H9 (cell line): Measurements from ENCODE around the gene RDH11. TPM values are rescaled to one million over a fixed set of nuclear protein-coding genes. Genes with fewer than 3 reads are reported as not detected.

ENCODE experiments used
- DNase-seq: peaks from one replicate; pipeline ENCODE4 v3.0.0-alpha.2; 2017
- H2AFZ ChIP-seq: one replicate; pipeline ENCODE4 v1.6.1; 2013; ENCODE audit warnings: mild to moderate bottlenecking, low read length, control low read depth, moderate library complexity
- H2AK5ac ChIP-seq: 2 replicates; pipeline ENCODE4 v1.6.1; 2013; ENCODE audit warnings: low read length, control low read depth, mixed read lengths; ENCODE audit not compliant: insufficient read length
- H2BK120ac ChIP-seq: one replicate; pipeline ENCODE4 v1.6.1; 2013; ENCODE audit warnings: low read depth, mild to moderate bottlenecking, low read length, control low read depth, inconsistent platforms; ENCODE audit not compliant: poor library complexity, severe bottlenecking
- H2BK12ac ChIP-seq: 2 replicates; pipeline ENCODE4 v1.6.1; 2013; ENCODE audit warnings: low read length, control low read depth, mixed read lengths, low read depth; ENCODE audit not compliant: insufficient read length
- H2BK15ac ChIP-seq: 2 replicates; pipeline ENCODE4 v1.6.1; 2013; ENCODE audit warnings: low read depth, low read length, control low read depth
- H2BK20ac ChIP-seq: one replicate; pipeline ENCODE4 v1.6.1; 2013; ENCODE audit warnings: low read depth, mild to moderate bottlenecking, low read length, control low read depth, inconsistent platforms; ENCODE audit not compliant: poor library complexity, severe bottlenecking
- H2BK5ac ChIP-seq: 2 replicates; pipeline ENCODE4 v1.6.1; 2013; ENCODE audit warnings: low read length, control low read depth, mixed read lengths; ENCODE audit not compliant: insufficient read length
- H3K14ac ChIP-seq: 2 replicates; pipeline ENCODE4 v1.6.1; 2013; ENCODE audit warnings: low read length, control low read depth; ENCODE audit not compliant: insufficient read depth
- H3K18ac ChIP-seq: 2 replicates; pipeline ENCODE4 v1.6.1; 2013; ENCODE audit warnings: low read depth, mild to moderate bottlenecking, mixed read lengths, low read length, control low read depth; ENCODE audit not compliant: insufficient read length
- H3K23ac ChIP-seq: 2 replicates; pipeline ENCODE4 v1.6.1; 2013; ENCODE audit warnings: low read length, control low read depth, mixed read lengths, low read depth; ENCODE audit not compliant: insufficient read length
- H3K23me2 ChIP-seq: 2 replicates; pipeline ENCODE4 v1.6.1; 2013; ENCODE audit warnings: low read depth, mild to moderate bottlenecking, mixed read lengths, low read length, control low read depth; ENCODE audit not compliant: insufficient read length, poor library complexity, severe bottlenecking
- H3K27ac ChIP-seq: 2 replicates; pipeline ENCODE4 v1.5.1; 2013; ENCODE audit warnings: low read length, control low read depth, mixed read lengths, low read depth; ENCODE audit not compliant: insufficient read length
- H3K27me3 ChIP-seq: 2 replicates; pipeline ENCODE4 v1.6.1; 2013; ENCODE audit warnings: low read length, control low read depth, inconsistent platforms; ENCODE audit not compliant: insufficient read depth
- H3K4ac ChIP-seq: 2 replicates; pipeline ENCODE4 v1.6.1; 2013; ENCODE audit warnings: low read depth, mild to moderate bottlenecking, control low read depth, inconsistent platforms, low read length, moderate library complexity
- H3K4me1 ChIP-seq: 2 replicates; pipeline ENCODE4 v1.6.1; 2013; ENCODE audit warnings: low read length, control low read depth, inconsistent platforms; ENCODE audit not compliant: insufficient read depth
- H3K4me2 ChIP-seq: 2 replicates; pipeline ENCODE4 v1.6.1; 2013; ENCODE audit warnings: low read length, control low read depth, mixed read lengths; ENCODE audit not compliant: insufficient read length, insufficient read depth
- H3K56ac ChIP-seq: 2 replicates; pipeline ENCODE4 v1.6.1; 2013; ENCODE audit warnings: low read depth, mild to moderate bottlenecking, mixed read lengths, low read length, control low read depth; ENCODE audit not compliant: insufficient read length
- H3K79me1 ChIP-seq: 2 replicates; pipeline ENCODE4 v1.6.1; 2013; ENCODE audit warnings: low read depth, mild to moderate bottlenecking, moderate library complexity, low read length, control low read depth, inconsistent platforms; ENCODE audit not compliant: insufficient read depth, poor library complexity, severe bottlenecking
- H3K79me2 ChIP-seq: 2 replicates; pipeline ENCODE4 v1.6.1; 2013; ENCODE audit warnings: low read length, control low read depth, inconsistent platforms; ENCODE audit not compliant: insufficient read depth
- H3K9ac ChIP-seq: 2 replicates; pipeline ENCODE4 v1.6.1; 2013; ENCODE audit warnings: low read length, control low read depth, mixed read lengths; ENCODE audit not compliant: insufficient read length; ENCODE audit errors: extremely low read depth
- H3K9me3 ChIP-seq: one replicate; pipeline ENCODE4 v1.6.1; 2013; ENCODE audit warnings: low read depth, low read length, inconsistent platforms; ENCODE audit not compliant: control insufficient read depth
- H3T11ph ChIP-seq: one replicate; pipeline ENCODE4 v1.6.1; 2013; ENCODE audit warnings: mild to moderate bottlenecking, low read length, control low read depth, inconsistent platforms
- H4K20me1 ChIP-seq: one replicate; pipeline ENCODE4 v1.6.1; 2013; ENCODE audit not compliant: control insufficient read depth, insufficient read length, insufficient read depth
- H4K5ac ChIP-seq: 2 replicates; pipeline ENCODE4 v1.6.1; 2013; ENCODE audit warnings: low read depth, mild to moderate bottlenecking, mixed read lengths, low read length, control low read depth; ENCODE audit not compliant: insufficient read length
- H4K8ac ChIP-seq: replicated peaks from 2 replicates; pipeline ENCODE4 v1.6.1; 2013; ENCODE audit warnings: low read length, control low read depth, mixed read lengths, low read depth; ENCODE audit not compliant: insufficient read length
- H4K91ac ChIP-seq: 2 replicates; pipeline ENCODE4 v1.6.1; 2013; ENCODE audit warnings: low read depth, mild to moderate bottlenecking, moderate library complexity, mixed read lengths, low read length, control low read depth; ENCODE audit not compliant: insufficient read length
- H3K27ac Mint-ChIP-seq, 3 experiments: 2 replicates in 2 of 3; 3 replicates in 1 of 3; pipeline ENCODE4 v1.8.0; 2020 to 2021; ENCODE audit warnings: mixed read lengths in 3 of 3, mild to moderate bottlenecking in 1 of 3, moderate library complexity in 1 of 3
- H3K27me3 Mint-ChIP-seq: 2 replicates; pipeline ENCODE4 v1.8.0; 2021; ENCODE audit warnings: low read depth, mild to moderate bottlenecking, moderate library complexity, mixed read lengths
- H3K36me3 Mint-ChIP-seq, 3 experiments: 2 replicates in 2 of 3; 3 replicates in 1 of 3; pipeline ENCODE4 v1.8.0; 2020 to 2021; ENCODE audit warnings: low read depth in 3 of 3, mixed read lengths in 3 of 3; ENCODE audit not compliant: insufficient read depth in 1 of 3
- H3K4me1 Mint-ChIP-seq, 2 experiments: 2 replicates each; pipeline ENCODE4 v1.8.0; 2020; ENCODE audit warnings: mixed read lengths in 2 of 2
- H3K4me3 Mint-ChIP-seq, 2 experiments: 2 replicates in 1 of 2; 3 replicates in 1 of 2; pipeline ENCODE4 v1.8.0; 2020 to 2021; ENCODE audit warnings: mild to moderate bottlenecking in 2 of 2, mixed read lengths in 2 of 2, moderate library complexity in 1 of 2
- H3K9me3 Mint-ChIP-seq, 2 experiments: 2 replicates in 1 of 2; 3 replicates in 1 of 2; pipeline ENCODE4 v1.8.0; 2020; ENCODE audit warnings: mild to moderate bottlenecking in 2 of 2, mixed read lengths in 2 of 2, moderate library complexity in 1 of 2
- CTCF ChIP-seq: fragments of 200-600 bp; sonication (generic); conservative IDR thresholded peaks from 3 replicates; pipeline ENCODE4 v1.8.0; 2021; ENCODE audit warnings: antibody characterized with exemption, mild to moderate bottlenecking
- WGBS: extraction: QIAGEN DNeasy Blood & Tissue Kit; methylation state at CpG from one replicate; pipeline ENCODE4 v1.1.7; 2013; ENCODE audit warnings: missing lambda C conversion rate, low lambda C conversion rate, mixed read lengths; ENCODE audit not compliant: insufficient read length; ENCODE audit errors: extremely low coverage; 5-methylcytosine and 5-hydroxymethylcytosine counted together
- total RNA-seq: library from RNA; stranded (reverse); gene quantifications from 2 replicates; pipeline ENCODE4 v1.2.1, GENCODE V29; 2021

Gene RDH11
- total RNA-seq, 1 experiment from 2014 or later, result 83.4 TPM

- Histone ChIP-seq H4K8ac (no peak overlapping the region), H2BK12ac (no peak overlapping the region), H3K27me3 (no peaks in the 10 kb centered on the region), H3K4me2 (no peak overlapping the region), H4K5ac (no peak overlapping the region), H3K9ac (no peak overlapping the region), H3K56ac (no peak overlapping the region), H3K18ac (no peak overlapping the region), H3K79me2 (peaks cover 3% of the 10 kb centered on the region; the same call in 1 of the 2 replicates), H2BK120ac (no peak overlapping the region), H3K4ac (no peak overlapping the region), H4K20me1 (no peaks in the 10 kb centered on the region), H2BK20ac (no peak overlapping the region), H3T11ph (no peak overlapping the region), H3K14ac (no peak overlapping the region), H3K23ac (no peak overlapping the region), H3K23me2 (no peaks in the 10 kb centered on the region), H2BK5ac (no peak overlapping the region), H4K91ac (no peak overlapping the region), H3K79me1 (no peaks in the 10 kb centered on the region), H2AK5ac (no peak overlapping the region), H2AFZ (no peak overlapping the region), H2BK15ac (no peak overlapping the region), H3K4me1 (no peaks in the 10 kb centered on the region), H3K27ac (no peak overlapping the region), H3K9me3 (no peaks in the 10 kb centered on the region)
- H3K36me3 Mint-ChIP-seq, result peaks cover under 1 to 15% (median 7%) of the 10 kb centered on the region in 3 experiments; a peak in 6 of 7 replicates
- no peaks in the 10 kb centered on the region for H3K9me3 Mint-ChIP-seq
- peaks cover 1% of the 10 kb centered on the region in 2 experiments for H3K4me1 Mint-ChIP-seq
- TF ChIP-seq CTCF, result no peak
- no peak for DNase-seq
- no CpG with 5 or more reads among the region's 4 CpGs for WGBS
- no peak overlapping the region for H3K4me3 Mint-ChIP-seq
- no peak overlapping the region for H3K27ac Mint-ChIP-seq
- H3K27me3 Mint-ChIP-seq, result no peaks in the 10 kb centered on the region
Measured at GRCh38 chr14:67663633-67664032, 31.9 kb downstream of the RDH11 start.
